G401.6 (cell line): ENCODE data around the gene GPR176.

Source experiments
- FAIRE-seq: peaks from 2 replicates; lab custom pipeline; 2012; peaks lifted over from hg19 to GRCh38; lab: Jason Lieb, UNC

The GPR176 gene

GRCh38 chr15:39890621-39891020 is 29.4 kb downstream of the GPR176 start:
- no peak for FAIRE-seq

GRCh38 chr15:39889601-39890000 is 30.5 kb downstream of the GPR176 start:
- no peak for FAIRE-seq

- no peak for FAIRE-seq
These were observed 31.3 kb downstream of the GPR176 start for GRCh38 chr15:39888809-39889208.

- no peak for FAIRE-seq
These were observed 31.8 kb downstream of the GPR176 start for GRCh38 chr15:39888243-39888642.

- FAIRE-seq = no peak
These were observed 32.2 kb downstream of the GPR176 start for GRCh38 chr15:39887832-39888231.

GRCh38 chr15:39887211-39887610 is 32.9 kb downstream of the GPR176 start:
- no peak for FAIRE-seq

- FAIRE-seq = no peak
These were observed 33.6 kb downstream of the GPR176 start for GRCh38 chr15:39886418-39886817.

GRCh38 chr15:39885099-39885777 is 34.8 kb downstream of the GPR176 start:
- FAIRE-seq = no peak

GRCh38 chr15:39884351-39884750 is 35.7 kb downstream of the GPR176 start:
- FAIRE-seq = no peak

GRCh38 chr15:39882602-39883001 is 37.5 kb downstream of the GPR176 start:
- FAIRE-seq = no peak

GRCh38 chr15:39881790-39882189 is 38.3 kb downstream of the GPR176 start:
- no peak for FAIRE-seq

- FAIRE-seq = no peak
These were observed 39.2 kb downstream of the GPR176 start for GRCh38 chr15:39880718-39881387.

GRCh38 chr15:39878406-39878785 is 41.7 kb downstream of the GPR176 start:
- FAIRE-seq = no peak

GRCh38 chr15:39874890-39875549 is 45.0 kb downstream of the GPR176 start:
- FAIRE-seq = no peak

- no peak for FAIRE-seq
These were observed 46.1 kb downstream of the GPR176 start for GRCh38 chr15:39873978-39874377.

- no peak for FAIRE-seq
These were observed 49.5 kb downstream of the GPR176 start for GRCh38 chr15:39870537-39870936.

- FAIRE-seq = no peak
These were observed 50.1 kb downstream of the GPR176 start for GRCh38 chr15:39869858-39870515.

- FAIRE-seq = no peak
These were observed 50.8 kb downstream of the GPR176 start for GRCh38 chr15:39869254-39869653.

GRCh38 chr15:39868396-39868795 is 51.7 kb downstream of the GPR176 start:
- no peak for FAIRE-seq

GRCh38 chr15:39864116-39864515 is 56.0 kb downstream of the GPR176 start:
- no peak for FAIRE-seq

- no peak for FAIRE-seq
These were observed 59.2 kb downstream of the GPR176 start for GRCh38 chr15:39860871-39861270.

- no peak for FAIRE-seq
These were observed 59.9 kb downstream of the GPR176 start for GRCh38 chr15:39860200-39860599.

GRCh38 chr15:39859636-39860035 is 60.4 kb downstream of the GPR176 start:
- FAIRE-seq = no peak
